NCI-H2081 treated with DMSO at 0.1 percent for 48 hours (cell line): ENCODE data around the gene ZNF488.

Experiments
- DNase-seq: peaks from one replicate; lab custom pipeline; 2025; lab: John Stamatoyannopoulos, UW

ZNF488 gene

DNA sequence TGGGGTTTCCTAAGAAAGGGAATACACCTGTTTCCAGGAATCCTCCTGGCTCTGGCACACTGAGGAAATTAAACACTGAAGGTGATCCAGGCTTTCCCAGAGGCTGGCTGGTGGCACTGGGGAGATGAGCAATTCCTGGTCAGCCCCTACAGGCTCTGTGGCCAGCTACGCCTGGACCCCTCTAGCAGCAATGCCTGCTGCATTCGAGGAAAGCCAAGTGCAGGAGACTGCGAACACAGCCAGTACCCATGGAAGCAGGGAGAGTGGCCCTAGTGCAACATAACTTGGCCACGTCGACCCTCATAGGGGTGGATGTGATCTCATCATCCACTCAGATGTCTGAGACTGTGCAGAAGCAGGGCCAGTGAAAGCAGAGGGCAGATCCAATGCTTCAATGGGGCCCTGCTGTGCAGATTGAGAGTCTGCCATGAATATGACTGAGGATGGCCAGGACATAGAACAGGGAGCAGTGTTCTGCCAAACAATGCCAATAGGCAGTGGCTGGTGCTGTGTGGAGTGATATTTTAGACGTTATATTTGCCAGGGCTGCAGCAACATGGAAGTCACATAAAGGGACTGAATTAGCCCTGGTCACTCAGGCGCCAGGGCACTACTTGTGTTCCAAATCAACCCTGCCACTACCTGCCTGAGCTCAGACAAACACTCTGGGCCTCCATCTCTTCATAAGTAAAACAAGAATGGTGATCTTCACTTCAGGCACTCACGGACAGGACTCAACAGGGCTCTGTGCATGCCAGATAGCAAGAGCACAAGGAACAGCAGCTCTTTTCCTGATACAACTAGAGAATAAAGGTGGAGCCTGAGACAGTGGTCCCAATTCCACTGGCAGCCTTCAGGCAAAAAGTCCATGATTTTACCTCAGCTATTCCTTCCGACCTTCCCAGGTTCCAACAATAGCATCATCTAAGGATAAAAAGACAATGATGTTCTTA, 2.4 kb downstream of the ZNF488 start:
- no peak for DNase-seq

DNA sequence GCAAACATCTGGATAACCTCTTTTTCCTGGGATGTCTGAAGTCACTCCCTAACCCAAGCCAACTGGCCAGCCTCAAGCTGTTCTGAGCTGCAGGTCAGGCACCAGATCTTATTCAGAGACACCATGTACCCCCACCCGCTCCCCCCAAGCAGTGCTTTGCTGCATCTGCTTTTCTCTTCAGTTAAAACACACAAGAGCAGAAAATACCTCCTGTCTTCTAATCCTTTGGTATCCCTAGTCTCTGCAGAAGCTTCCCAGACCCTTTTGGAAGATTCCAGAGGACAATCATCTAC, 3.0 kb downstream of the ZNF488 start:
- no peak for DNase-seq

DNA sequence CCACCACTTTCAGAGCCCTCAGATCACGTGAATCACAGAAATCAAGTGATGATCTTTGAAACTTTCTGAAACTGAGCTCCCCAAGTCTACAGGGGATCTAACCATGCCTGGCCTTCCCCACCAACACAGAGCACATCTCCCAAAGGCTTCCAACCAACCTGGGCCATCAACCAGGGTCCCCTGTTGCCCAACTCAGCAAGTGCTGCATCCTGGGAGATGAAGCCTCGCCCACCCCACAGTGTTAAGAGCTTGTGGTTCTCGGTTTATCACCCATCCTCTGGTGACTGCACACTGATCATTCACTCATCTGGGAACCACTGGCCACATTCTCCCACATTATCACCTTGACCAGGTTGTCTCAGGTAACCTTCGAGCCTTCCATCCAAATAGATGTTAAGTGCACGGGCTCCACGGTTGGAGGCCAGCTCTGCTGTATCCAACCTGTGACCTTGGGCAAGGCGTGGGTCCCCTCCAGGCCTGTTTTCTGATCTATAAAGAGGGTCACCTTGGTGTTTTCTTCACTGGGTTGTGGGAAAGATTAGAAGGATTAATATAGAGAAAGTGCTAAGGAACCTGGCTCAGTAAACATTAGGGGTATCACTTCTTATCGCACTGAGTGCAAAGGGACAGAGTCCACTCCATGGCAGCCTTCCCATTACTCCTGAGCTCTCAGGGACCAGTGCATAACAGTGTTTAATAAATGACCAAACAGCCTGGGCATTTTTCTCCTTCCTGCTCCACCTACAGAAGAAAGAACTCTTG, 3.6 kb downstream of the ZNF488 start:
- no peak for DNase-seq

DNA sequence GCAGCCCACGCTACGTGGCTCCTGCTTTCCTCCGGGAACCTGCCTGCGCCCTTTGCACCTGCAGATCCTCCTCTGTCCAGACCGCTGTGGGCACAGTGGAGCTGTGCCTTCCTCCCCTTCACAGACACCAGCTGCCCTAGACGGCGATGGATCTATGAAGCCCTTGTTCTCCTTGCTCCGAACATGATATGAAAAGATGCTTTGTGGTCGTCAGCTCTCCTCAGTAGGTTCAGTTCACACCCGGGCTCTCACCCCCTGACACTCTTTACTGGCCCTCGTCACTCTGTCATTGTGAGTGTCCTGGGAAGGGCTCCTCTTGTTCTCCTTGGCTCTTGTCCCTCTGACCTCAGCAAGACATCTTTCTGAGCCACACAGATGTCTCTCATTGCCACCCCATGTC, 4.2 kb downstream of the ZNF488 start:
- no peak for DNase-seq

DNA sequence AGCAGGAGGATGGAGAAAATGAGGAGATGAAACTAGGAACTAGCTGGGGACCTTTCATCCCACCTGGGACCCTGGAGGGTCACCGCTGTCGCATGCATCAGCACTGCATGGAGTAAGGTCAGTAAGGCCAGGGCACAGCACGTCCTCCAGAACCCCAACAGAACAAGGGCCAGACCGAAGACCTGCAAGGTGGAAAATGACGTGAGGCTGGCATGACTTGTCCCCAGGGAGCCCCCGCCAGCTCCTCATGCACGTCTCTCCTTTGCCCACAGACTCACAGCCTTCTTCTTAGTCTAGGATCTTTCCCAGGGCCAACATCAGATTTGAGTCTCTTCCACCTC, 4.7 kb downstream of the ZNF488 start:
- no peak for DNase-seq

DNA sequence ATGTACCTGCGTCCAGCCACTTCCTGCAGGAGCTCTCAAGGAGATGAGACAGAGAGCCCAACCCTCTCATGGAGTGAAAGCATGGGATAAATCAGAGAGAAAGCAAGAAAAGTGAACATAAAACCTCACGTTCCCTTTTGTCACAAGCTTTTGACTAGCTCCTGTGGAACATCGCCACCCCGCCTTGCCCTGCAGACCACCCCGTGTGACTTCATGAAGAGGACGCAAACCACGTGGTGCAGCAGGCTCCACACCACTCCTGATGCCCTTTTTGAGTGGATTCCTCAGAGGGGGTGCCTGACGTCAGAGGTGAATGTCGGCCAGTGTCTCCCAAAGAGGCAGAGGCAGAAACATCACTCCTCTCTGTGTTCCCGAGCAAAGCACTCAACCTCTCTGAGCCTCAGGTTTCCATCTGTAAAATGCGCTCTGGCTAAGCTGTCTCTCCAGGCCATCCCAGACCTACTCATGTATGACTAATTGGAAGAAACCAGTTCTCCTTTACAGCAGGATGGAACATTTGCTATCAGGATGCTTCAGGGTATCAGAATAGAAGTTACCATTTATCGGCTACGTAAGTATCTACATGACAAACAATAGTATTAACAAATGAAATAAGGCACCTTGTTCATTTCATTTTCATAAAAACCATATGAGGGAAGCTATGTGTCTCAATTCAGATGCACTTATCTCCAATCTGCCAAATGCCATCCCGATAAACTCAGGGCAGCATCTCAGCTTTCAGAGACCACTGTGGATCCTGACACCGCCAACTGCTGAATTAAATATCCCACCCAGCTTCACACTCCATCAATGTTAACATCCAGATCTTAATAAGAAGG, 5.3 kb downstream of the ZNF488 start:
- no peak for DNase-seq

DNA sequence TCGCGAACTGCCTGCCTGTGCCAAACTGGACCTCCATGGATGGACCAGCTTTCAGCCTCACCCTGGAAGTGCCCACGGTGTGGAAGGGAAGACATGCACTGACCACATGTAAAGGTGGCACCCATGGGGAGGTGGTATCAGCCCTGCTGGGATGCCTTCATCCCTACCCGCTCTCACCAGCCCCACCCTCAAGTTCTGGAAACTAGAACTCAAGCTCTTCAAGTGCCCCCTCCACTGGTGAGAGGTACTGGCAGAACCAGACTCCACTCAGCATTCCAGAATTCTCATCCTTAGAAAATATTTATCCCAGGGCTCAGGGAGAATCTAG, 5.9 kb downstream of the ZNF488 start:
- DNase-seq, result no peak

DNA sequence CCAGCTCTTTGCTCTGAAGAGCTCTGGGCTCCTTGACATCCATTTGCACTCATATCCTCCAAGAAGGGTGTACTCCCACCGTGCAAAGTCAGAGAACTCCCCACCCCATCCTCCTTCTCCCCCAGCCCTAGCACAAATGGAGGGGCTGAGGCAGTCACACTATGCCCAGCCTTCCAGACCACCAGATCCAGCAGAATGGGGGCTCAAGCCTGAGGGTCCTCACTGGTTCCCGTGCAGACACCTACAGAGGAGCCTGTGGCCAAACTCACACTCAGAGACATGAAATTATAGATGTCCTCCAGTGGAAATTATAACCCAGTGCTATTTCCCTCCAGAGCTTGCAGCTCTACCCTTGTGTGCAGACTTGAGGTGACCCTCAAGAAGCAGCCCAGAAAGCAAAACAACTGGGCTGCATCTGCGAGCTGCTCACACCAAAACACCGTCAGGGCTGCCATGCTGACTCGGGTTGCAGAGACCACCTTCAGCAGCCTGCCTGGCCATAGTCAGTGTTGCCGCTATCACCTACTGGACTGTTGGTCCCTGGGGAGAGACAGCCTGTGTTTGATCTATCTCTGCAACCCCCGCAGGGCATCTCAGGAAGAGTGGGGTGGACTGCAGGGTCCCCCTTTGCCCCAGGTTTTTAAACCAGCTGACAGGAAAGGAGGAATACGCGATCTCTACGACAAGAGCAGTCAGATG, 7.4 kb downstream of the ZNF488 start:
- DNase-seq, result no peak

DNA sequence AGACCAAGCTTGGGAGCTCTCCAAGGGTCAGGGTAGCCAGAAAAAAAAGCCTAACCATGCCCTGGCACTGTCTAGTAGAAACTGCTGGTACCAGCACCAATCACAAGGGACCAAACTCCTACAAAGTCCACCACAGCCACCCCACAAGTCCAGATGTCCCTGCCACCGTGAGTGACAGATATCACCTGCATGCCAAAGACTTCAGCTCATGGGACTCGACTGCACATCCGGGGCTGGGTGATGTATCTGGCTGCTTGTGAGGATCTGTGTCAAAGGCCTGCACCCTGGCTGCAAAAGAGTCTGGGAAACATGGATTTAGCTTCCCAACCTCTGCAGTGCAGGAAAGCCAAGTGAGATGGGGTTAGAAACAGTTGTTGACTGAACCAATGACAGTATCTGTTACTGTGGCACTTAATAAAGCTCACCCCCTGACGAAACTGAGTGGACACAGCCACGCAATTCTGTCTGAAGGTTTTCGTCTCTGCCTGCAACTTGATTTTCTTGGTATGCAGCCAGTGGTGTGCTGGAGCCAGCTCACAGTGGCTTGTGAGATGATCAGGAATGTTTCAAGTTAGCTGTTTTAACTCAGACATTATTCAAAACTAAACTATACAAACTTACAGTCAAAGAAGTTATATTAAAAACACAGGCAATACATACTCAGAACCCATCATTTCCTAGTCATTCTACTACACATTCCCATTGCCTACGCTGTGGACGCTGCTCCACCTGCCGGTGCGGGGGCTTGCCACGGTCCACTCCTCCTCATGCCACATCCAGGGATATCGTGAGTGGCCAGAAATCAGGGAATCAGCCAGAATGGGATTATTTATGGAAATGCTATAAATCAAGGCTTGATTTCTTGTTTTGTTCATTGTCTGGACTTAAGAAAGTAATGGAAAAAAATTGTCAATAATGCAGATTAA, 9.2 kb downstream of the ZNF488 start:
- no peak for DNase-seq

DNA sequence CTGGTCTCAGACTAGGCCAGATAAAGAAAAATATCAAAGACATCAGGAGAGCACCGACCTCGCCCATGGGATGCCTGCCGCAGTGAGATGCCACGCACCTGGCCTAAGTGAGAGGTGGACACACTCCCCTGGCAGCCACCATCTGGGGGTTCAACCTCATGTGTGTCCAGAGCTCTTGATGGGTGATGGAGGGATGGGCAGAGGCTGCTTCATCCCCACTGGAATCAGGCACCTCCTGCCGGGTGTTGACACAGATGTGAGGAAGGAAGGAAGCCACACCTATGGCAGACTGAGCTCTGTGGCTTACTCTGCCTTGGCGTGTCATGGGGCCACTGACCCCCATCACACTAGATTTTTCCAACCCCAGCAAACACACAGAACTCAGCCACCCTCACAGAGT, 11.4 kb downstream of the ZNF488 start:
- no peak for DNase-seq

DNA sequence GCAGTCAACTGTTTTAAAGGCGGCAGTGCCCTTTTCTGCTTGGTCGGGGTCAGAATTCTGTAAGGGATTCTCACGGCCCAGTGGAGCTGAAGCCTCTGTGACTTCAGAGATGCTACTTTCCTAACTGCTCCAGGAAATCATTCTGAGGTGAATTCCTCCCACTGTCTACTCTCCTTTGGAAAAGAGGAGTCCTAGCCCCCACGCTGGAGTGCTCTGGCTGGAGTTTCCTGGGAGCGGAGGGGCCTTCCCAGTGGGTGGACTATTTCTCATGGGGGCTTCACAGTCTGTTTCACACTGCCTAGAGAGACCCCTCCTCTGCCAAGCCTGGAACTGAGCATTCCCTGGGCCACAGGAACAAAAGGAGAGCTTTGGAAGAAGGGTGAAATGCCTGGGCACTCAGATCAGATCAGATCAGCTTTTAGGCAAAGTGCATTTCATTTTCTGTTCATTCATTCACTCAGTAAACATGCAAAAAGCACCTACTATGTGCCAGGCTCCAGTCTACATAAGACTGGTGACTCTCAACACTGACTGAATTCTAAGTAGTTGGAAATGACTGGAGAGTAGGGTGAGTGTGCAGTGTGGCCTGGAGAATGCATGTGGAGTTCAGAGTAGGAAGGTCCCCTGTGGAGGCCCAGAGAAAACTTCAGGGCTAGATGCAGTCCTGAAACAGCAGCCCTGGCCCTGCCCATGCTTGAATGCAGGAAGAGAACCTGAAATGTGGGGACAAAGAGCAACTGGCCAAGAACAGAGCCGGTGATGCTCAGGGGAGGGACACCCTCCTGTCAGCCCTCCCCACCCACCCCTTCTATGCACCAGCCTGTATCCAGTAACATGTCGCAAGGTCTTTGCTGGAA, 12.2 kb downstream of the ZNF488 start:
- no peak for DNase-seq

DNA sequence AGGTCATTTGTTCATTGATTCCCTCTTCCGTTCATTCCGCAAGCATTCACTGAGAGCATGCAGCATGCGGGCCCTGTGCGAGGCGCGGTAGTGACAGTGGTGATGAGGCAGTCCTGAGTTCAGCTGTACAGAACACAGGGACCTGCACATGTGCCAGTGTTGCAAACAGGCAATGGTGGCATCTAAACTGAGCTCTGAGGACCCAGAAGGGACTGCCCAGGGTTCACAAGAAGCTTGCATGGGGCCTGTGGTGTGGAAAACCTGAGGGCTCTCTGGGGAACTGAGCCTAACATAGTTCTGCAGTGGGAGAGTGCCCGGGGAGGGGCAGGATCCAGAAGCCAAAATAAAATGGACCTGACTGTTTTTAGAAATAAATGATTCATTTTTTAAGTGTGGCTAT, 13.2 kb downstream of the ZNF488 start:
- no peak for DNase-seq

DNA sequence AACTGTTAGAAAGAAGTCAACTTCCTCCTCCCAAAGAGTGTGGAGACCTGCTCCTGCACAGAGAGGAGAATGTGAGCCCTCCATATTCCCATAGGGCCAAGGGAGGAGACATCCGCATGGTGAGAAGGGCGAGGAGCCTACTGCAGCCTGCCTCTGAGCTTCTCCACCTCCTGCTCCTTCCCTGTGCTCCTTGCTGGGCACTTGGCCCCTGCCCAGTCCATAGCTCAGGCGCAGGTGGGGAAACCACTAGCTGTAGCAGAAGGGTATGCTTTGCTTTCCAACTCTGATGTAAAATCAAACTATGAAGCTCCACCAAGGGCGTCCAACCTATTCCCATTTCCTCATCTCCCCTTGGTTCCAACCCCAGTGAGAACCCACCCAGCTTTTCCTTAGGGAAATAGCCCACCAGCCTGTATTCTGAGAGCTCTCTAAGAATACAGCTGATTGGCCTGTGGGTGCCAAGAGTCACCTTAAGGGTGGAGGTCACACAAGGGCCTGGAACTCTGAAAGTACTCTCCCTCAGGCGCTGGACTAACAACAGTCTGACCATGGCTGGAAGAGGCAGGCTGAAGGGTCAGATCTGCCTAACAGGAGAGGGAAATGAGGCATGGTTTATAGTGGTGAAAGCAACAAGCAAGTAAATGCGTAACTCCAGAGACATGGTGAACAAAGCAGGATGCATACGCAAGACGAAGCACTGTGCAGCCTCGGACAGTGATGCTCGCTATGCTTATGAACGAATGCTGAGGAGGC, 13.9 kb downstream of the ZNF488 start:
- DNase-seq, result no peak

DNA sequence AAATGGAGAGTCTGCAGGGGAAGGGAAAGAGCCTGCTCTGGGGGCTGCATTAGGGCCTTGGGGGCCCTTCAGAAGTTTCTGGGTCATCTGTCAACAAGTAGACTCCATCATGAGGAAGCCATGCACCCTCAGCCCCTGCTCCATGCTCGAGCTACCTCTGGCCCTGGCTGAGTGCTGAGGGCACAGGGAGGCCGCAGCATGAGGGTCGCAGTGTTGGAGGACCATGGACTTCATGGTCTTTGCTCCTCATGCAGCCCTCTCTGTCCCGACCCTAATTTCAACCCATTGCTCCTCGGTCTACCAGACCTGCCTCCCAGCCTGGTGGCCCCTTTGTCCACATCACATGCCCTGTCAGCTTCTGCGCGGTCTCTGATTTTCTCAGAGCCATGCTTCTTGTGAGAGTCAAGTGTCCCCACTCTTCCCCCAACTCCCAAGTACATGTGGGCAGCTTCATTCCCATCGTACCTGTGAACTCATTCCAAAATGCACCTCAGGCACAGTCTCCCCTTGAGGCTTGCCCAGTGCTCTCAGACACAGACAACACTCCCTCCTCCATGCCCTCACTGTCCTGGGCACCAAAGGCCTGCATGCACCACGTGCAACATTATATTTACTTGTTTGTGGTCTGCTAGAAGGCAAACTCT, 14.7 kb downstream of the ZNF488 start:
- no peak for DNase-seq

DNA sequence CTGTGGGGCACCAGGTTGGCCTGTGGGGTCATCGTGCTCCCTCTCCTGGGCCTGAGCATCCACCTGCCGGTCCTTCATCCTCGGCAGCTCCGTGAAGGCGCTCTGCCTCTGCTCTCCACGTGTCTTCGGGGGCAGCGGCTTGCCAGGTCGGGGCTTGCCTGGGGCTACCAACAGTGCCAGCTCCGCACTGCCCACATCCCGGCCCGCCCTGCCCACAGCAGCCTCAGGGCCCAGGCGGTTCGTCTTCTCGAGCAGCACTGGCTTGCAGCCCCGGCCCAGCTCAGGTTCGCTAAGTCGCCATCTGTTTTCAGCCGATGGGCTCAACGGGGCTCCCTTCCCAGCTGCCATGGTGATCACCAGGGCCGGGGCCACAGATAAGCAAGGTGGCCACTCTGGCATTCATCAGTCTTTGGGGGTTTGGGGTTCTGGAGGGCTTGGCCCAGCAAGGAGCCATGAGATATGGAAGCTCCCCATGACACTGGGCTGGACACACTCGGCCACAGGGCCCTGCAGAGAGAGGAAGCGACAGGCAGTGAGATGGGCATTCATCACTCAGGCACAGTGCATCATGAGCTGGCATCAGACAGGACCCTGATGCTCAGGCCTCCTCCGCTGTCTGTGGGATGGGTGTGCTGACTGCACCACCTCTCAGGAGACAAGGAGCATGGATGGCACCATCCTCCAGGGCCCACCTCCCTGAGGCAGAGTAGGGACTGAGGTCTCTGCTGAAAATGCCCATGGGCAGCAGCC, 15.5 kb downstream of the ZNF488 start:
- DNase-seq, result no peak

DNA sequence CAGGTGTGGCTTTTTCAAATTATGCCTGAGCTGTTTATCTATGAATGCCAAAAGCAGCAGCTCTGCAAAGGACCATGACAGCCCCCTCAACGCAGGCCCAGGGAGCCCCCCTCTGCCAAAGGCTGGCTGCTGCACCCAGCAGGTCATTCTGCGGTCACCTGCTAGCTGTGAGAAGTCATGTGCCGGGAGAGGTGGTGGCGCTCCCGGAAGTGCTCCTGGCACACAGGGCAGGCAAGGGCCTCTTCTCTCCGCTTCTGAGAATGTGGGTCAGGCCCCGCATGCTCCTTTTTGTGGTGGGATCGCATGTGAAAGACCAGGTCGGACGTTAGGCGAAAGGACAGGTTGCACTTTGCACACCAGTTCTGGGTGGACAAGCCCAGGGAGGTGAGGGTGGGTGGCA, 16.4 kb downstream of the ZNF488 start:
- no peak for DNase-seq

DNA sequence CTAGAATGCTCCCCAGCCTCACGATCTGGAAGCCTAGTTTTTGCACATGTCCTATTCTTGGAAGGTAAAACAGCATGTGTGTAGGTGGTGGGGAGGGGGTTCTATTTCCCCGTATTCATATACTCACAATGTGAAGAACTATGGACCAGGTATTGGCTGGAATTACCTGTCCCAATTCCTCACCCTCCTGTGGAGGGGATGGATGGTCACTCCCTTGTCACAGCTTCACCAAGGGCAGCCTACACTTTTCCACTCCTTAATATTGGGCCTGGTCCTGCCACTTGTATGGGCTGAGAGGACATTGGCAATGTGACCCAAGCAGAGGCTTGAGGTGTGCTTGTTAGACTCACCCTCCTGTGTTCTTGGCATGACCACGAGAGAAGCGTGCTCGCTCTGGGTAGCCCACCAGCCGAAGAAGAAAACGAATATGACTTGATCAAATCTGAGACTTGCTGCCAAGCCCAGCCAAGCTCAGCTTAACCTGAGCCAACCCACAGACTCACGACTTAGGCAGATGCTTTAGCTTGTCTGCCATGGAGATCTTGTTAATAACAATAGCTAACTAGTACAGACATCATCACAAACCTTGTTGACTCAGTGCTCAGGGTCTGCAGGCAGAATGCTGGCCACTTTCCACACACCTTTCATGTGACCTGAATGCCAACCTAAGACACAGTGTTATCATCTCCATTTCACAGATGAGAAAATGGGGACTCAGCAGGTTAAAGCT, 17.2 kb downstream of the ZNF488 start:
- DNase-seq, result no peak
